Thyroid gland (tissue), 4 donors: ENCODE results near the gene RPLP2.

Experiments used
- POLR2A ChIP-seq, 2 donors: fragments of 450-650 bp; IDR thresholded peaks; one replicate each; pipeline ENCODE4 v1.6.1; 2017; ENCODE audit warnings: antibody characterized with exemption in 2 of 2, mild to moderate bottlenecking in 2 of 2, moderate library complexity in 1 of 2
- TF ChIP-seq, protein P1 (sequence below), 6 experiments: fragments of 200-600 bp in 3 of 6; fragments of 450-650 bp in 3 of 6; sonication (generic) in 3 of 6; IDR thresholded peaks; one replicate each; pipeline ENCODE4 v1.5.1; 2016 to 2019; ENCODE audit warnings: antibody characterized with exemption in 6 of 6, mild to moderate bottlenecking in 2 of 6, inconsistent platforms in 1 of 6, moderate library complexity in 1 of 6

- TF ChIP-seq, protein P1, sequence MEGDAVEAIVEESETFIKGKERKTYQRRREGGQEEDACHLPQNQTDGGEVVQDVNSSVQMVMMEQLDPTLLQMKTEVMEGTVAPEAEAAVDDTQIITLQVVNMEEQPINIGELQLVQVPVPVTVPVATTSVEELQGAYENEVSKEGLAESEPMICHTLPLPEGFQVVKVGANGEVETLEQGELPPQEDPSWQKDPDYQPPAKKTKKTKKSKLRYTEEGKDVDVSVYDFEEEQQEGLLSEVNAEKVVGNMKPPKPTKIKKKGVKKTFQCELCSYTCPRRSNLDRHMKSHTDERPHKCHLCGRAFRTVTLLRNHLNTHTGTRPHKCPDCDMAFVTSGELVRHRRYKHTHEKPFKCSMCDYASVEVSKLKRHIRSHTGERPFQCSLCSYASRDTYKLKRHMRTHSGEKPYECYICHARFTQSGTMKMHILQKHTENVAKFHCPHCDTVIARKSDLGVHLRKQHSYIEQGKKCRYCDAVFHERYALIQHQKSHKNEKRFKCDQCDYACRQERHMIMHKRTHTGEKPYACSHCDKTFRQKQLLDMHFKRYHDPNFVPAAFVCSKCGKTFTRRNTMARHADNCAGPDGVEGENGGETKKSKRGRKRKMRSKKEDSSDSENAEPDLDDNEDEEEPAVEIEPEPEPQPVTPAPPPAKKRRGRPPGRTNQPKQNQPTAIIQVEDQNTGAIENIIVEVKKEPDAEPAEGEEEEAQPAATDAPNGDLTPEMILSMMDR (IDR thresholded peaks at IDR 0.05) = no peak
- TF ChIP-seq POLR2A (IDR thresholded peaks at IDR 0.05) = no peak
Observed at GRCh38 chr11:808427-809286, 1.1 kb upstream of the RPLP2 start.
